SK-MEL-5 (cell line): ENCODE results near the gene PRPF6. TPM values are rescaled to one million over a fixed set of nuclear protein-coding genes. Genes with fewer than 3 reads are reported as not detected.

Experiments
- DNase-seq: peaks from one replicate; pipeline ENCODE4 v3.0.0-alpha.2; 2016; ENCODE audit warnings: low read depth, low spot score
- in situ Hi-C: cut with HindIII; loops from 2 replicates; pipeline ENCODE4 v1.10.0; 2016; ENCODE audit warnings: low sequenced_read_pairs, high pct_unique_total_duplicates, low pct_unique_long_range_greater_than_20kb
- polyA plus RNA-seq, 2 experiments: library from polyadenylated mRNA; depleted of rRNA; stranded (reverse); fragments of >200 nt; gene quantifications; 2 replicates each; pipeline ENCODE4 v1.2.3, GENCODE V29; 2015
- total RNA-seq: library from RNA; depleted of rRNA; stranded (reverse); fragments of >200 nt; shearing (Covaris generic); gene quantifications from 2 replicates; pipeline ENCODE4 v1.2.3, GENCODE V29; 2014; rRNA removed

The PRPF6 gene, protein sequence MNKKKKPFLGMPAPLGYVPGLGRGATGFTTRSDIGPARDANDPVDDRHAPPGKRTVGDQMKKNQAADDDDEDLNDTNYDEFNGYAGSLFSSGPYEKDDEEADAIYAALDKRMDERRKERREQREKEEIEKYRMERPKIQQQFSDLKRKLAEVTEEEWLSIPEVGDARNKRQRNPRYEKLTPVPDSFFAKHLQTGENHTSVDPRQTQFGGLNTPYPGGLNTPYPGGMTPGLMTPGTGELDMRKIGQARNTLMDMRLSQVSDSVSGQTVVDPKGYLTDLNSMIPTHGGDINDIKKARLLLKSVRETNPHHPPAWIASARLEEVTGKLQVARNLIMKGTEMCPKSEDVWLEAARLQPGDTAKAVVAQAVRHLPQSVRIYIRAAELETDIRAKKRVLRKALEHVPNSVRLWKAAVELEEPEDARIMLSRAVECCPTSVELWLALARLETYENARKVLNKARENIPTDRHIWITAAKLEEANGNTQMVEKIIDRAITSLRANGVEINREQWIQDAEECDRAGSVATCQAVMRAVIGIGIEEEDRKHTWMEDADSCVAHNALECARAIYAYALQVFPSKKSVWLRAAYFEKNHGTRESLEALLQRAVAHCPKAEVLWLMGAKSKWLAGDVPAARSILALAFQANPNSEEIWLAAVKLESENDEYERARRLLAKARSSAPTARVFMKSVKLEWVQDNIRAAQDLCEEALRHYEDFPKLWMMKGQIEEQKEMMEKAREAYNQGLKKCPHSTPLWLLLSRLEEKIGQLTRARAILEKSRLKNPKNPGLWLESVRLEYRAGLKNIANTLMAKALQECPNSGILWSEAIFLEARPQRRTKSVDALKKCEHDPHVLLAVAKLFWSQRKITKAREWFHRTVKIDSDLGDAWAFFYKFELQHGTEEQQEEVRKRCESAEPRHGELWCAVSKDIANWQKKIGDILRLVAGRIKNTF
- 63.7 and 71.3 TPM in 2 replicates for total RNA-seq
- polyA plus RNA-seq (2015; cell fraction: cytosol; rRNA removed), result 57.6 and 75.3 TPM in 2 replicates
- 38.8 and 42.9 TPM in 2 replicates for polyA plus RNA-seq (2015; cell fraction: nucleus; rRNA removed)

DNA sequence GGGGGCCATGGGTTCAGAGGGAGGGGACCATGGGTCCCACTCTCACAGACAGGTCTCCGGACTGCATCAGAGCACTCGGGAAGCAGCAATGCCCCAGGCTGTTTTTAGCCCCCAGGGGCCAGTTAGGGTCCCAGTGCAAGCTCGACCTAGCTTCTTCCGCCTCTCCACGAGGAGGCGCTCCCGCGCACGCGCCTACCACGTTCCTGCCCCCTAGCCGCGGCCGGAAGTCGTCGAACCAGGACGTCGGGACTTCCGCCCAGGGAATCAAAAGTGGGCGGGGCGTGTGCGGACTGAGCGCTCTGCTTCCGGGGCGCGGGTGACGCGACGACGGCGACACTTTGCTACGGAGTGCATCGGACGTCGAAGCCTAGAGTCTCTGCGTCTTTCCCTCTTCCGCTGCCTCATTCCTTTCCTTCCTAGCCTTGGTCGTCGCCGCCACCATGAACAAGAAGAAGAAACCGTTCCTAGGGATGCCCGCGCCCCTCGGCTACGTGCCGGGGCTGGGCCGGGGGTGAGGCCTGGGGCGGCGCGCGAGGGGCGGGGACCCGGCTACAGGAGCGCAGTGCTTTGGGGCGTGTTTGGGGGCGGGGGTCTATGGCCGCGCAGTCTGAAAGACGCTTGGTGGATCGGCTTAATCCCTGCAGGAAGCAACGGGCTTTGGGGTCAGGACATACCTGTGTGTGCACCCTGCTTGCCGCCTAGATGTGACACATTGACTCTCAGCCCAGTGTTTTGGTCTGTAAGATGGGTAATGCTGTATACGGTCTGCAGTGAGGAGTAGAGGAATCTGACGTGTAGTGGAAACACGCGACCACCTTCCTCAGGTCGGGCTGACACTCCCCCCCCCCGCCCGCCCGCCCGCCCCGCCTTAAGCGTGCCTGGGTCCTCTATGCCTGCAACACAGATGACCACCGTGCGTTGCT lies at the start of gene PRPF6:
Gene PRPF6, plus strand, starts transcription at position 327 of the 923 bp plus-strand sequence. Its CDS starts 114 bp downstream, at position 441.
- DNase-seq, result peak; percentile 98
- in situ Hi-C loops, result no loop called here

DNA sequence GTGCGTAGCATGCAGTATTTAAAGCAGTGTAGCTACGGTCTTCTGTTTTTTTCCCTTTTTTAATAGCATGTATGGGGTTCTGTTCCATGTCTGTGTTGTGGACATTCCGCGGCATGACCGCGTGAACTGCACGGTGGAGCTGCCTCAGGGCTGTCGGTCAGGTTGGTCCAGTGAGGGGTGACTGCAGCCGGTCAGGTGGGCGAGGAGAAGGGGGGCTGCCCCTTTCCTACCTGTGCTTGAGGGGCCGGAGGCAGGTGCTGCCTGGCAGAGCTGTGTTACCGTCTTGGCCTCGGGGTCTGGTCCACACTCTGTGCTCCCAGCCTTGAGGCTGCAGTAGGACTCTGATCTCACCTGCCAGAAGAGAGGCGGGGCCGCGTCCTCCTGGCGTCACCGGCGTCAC lies 49.2 kb upstream of the PRPF6 start:
- in situ Hi-C loops, result no loop called here
- no peak for DNase-seq

DNA sequence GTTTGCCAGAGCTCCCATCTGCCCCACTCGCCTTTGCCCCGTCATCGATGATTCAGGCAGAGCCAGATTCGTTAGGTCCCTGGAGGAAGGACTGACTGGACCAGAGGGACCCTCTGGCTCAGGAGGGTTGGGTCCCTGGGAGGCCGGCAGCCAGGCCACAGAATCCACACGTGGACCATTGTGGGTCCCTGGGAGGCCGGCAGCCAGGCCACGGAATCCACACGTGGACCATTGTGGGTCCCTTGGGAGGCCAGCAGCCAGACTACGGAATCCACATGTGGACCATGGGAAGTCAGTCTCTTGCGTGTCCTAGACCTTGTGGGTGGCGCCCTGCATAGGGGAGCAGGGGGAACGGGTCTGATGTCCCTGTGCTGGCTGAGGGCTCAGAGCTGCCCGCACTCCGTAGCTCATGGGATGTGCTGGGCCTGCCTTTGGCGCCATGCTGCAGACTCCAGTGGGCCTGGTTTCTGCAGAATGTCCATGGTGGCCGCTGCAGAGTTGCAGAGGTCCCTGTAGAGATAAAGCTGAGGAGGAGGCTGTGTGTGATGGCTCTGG lies 48.2 kb upstream of the PRPF6 start:
- DNase-seq, result no peak
- in situ Hi-C loops, result no loop called here

DNA sequence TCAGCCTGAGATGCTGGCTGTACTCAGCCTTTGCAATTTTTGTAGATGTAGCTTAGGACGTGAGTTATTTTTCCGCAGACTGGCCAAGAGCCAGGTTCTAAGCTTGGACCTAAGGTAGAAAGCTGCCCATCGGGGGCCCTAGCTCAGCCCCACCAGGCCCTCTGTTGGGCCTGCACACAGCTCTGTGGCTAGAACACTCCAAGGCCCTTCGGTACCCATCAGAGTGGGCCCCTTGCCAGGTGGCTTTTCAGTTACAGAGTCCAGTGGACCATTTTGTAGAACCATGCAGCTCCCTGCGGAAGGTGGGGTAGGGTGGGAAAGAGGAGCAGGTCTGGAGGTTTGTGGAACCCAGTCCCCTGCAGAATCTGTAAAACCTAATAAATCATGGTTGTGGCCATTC lies 47.3 kb upstream of the PRPF6 start:
- no peak for DNase-seq
- in situ Hi-C loops, result no loop called here

DNA sequence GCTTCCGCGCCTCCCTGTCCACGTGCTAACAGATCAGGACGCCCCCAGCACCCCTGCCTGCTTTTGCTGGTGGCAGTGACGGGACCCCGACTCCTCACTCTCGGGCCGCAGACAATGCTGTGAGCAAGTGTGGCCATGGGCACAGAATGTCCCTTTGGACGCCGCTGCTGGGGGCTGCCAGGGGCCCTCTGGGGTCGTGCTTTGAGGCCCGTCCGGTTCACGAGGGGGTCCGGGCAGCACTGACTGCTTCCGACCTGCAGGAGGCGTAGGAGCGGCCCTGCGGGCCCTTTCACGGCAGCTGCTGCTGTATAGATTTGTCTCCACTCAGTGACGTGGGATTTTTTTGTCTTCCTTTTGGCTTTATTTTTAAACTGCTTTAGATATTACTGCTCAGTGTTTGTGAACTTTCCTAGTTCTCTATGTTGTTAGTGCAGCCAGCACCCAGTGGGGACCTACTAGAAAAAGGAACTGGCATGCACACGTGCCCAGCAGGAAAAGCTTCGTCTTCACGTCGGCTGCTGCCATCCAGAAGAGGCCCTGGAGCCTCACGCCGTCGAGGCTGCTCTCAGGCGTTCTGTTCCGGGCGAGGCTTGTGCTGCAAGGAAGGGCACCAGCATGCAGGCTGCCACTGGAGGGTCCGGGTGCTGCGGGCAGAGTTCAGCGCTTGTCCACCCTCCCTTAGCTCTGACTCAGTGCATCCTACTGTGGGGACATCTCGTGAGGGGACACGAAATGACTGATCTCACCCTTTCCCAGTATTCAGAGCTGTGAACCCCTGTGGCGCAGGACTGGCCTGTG lies 46.5 kb upstream of the PRPF6 start:
- in situ Hi-C loops, result no loop called here
- DNase-seq, result no peak

DNA sequence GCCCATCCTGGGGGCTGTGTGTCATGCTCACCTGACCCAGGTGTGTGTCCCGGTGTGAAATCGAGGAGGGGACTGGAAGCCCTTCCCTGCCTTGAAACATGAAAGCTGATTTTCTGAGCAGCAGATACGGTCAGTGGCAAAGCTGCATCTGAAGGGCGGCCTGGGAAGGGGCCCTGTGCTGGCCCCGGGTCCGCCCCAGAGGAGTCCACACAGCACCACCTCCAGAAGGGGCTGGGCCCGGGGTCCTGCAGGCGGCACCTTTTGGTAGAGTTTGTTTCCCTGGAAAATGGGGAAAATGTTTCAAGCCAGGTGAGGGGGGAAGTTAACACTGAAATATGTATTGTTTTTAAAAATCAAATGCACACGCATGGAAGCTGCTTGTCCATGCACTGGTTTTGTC lies 45.5 kb upstream of the PRPF6 start:
- no peak for DNase-seq
- in situ Hi-C loops, result no loop called here

DNA sequence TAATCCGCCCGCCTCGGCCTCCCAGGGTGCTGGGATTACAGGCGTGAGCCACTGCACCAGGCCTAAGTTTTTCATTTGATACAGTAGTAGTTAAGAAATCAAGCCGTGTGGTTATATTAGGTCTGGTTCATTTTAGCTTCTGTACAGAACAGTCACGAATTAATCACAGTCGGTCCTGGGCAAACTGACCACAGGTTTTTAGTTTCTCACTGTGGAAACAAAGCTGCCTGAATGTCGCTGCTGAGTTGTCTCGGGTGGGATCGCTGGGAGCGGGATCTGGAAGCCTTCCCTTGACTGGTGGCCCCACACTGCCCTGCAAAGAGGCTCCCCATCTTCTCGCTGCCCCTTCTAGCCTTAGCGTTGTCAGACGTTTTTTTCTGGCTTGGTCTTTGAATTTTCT lies 43.3 kb upstream of the PRPF6 start:
- DNase-seq, result no peak
- in situ Hi-C loops, result no loop called here

DNA sequence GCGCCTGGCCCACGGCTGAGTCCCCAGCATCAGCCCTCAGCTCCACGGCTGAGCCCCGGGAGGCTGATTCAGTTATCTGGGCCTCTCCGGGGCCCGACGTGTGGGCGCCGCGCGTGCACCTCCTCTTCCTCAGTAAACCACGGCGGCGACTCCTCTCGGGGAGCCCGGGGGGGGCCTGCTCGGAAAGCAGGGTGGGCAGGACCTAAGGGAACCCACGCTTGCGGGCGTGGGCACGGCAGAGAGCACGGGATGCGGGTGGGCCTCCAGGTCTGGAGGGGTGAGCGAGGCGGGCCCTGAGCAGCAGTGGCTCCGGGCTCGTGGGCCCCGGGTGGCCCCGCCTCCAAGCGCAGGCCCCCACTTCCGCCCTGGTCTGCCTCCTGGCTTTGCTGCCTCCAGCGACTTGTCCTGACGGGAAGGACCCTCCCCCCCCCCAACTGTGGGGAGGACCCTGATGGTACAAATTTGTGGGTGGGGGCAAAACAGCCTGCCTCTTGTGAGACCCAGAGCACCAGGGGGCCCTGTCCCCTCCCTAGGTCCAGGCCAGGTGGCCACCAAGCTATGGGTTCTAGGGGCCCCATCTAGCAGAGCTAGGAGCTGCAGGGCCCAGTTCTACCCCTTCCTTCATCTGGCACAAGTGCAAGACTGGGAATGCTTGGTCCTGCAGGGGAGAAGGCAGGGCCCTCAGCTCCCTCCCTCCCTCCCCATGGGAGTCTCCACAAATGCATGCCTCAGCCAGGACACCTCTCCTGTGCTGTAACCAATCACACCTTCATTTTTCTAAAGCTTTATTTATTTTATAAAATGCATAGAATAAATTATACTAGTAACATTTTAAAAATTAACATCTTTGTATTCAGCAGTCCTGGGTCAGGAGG lies 41.6 kb upstream of the PRPF6 start:
- no peak for DNase-seq
- in situ Hi-C loops, result no loop called here

DNA sequence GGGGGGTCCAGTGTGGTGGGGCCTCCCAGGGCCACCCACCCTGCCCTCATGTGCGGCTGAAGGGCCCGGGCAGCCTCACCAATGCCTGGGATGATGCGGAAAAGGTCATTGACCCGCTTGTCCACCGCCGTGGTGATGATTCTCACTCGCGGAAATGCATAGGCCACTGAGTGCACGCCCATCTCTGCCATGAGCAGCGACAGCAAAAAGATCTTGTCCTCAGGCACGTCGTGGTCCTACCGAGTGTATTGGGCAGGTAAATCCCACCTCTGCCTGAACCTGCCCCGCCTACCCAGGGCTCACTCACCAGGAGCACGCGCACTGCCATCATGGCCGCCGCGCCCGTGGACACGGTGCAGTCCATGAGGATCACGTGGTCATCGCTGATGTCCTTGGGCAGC lies 40.9 kb upstream of the PRPF6 start:
- in situ Hi-C loops, result no loop called here
- no peak for DNase-seq

DNA sequence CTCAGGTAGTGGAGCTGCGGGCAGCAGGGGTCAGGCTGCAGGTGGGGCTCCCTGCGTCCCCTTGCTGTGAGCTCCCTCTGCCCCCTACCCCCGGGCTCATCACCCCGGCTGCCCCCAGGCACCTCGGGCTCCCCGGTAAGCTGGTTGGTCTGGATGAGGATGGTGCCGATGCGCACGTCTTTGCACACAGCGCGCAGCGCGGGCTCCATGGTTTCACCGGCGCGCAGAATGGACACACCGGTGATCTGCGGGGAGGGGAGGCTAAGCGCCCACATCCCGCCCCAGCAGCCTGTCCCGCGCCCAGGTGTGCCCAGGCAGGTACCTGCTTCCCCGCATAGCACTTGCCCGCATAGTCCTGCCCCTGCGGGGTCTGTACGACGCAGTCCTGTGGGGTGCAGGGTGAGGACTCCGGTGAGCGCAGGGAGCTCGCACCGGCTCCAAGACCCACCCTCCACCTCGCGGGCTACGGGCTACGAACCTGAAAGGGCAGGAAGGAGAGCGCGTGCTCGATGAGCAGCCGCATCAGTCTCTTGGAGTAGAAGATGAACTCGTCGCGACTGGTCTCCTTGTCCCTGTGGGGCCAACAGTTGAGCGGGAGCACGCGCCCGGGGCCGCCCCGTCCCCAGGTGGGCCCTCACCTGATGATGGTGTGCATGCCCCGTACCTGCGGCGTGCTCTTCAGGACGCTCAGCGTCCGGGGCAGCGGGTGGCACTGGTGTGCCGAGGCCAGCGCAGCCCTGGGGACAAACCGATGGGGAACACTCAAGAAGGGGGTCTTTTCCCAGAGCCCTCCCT lies 40.3 kb upstream of the PRPF6 start:
- in situ Hi-C loops, result no loop called here
- no peak for DNase-seq

DNA sequence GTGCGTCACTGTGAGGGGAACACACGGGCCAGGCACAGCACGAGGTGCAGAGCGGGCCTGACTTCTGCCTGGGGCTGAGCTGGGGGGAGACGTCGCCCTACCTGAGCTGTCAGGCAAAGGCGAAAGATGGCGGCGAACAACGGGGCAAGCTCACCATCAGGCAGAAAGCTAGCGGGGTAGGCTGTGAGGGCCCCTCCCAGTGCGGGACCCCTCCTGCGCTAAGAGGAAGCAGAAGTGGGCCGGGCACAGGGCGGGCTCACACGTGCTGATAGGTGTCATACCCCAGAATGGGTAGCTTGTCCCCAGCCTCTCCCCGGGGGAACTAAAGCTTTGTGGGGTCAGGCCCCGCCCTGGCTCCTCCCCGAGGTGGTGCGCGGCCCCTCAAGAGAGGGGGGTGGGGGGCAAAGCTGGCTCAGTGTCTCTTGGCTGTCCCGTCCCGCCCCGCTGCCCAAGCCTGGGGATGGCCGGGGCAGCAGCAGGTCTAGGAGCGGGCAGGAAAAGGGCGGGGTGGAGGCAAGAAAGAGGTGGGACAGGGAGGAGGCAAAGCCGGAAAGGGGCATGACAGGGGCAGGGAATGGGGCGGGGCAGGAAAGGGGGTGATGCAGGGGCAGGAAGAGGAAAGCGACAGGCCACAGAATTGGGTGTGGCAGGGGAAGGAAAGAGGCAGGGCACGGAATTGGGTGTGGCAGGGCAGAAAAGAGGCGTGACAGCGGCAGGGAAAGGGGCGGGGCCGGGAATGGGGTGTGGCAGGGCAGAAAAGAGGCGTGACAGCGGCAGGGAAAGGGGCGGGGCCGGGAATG lies 39.5 kb upstream of the PRPF6 start:
- no peak for DNase-seq
- in situ Hi-C loops, result no loop called here

DNA sequence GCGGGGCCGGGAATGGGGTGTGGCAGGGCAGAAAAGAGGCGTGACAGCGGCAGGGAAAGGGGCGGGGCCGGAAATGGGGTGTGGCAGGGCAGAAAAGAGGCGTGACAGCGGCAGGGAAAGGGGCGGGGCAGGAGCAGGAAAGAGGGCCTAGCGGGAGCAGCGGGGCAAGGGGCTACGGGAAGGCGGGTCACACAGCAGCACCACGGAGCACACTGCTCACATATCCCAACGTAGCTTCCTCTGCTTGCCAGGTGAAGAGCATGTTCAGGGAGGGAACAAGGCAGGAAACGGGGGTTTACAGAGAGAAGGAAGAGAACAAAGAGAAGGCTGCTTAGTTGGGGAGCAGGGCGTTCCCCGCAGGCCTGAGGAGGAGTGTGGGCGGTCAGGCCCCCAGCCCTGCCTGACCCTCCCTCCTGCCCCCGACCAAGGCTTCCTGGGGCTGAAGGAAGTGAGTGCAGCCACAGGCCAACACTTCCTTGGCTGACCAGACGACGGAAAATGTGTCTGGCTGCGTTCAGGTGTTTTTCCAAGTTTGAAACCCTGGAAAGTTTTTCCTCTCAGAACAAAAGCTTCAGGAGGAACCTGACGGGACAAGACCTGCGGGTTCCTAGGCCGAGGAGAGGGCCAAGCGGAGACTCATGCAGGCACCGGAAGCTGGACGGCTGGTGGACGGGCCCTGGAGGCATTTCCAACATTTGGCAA lies 38.5 kb upstream of the PRPF6 start:
- in situ Hi-C loops, result no loop called here
- DNase-seq, result peak; percentile 29

DNA sequence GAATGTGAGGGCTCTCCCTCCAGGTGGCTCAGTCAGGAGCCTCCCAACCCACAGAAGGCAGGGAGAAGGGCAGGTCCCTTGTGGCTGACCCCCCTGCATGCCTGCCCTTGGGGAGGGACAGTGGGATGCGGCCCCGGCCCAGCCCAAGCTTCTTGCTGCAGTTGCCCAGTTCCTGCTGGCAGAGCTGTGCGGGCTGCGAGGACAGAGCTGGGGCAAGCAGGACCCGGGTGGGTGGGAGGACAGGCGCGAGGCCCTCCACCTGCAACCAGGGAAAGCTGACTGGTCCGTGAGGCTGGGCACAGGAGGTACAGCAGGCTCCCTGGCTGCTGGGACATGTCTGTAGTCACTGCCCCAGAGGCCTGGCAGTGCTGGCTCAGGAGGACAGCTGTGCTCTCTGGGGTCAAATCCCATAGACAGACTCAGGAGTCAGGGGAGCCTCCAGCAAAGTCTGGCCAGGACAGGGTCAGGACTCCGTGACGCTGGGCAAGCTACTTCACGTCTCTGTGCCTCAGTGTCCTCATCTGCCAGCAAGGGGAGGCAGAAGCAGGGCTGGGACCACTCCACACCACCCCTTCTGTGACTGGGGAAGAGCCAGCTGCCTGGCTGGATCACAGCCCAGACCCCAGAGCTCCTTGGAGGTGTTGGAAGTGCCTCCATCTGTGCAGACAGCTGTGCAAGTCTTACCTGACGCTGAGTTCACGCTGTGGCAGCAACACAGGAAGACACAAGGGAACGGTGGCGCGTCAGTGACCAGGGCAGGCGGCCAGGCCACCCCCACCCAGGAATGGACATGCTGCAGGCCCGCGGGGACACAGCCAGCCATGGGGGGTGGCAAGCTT lies 37.7 kb upstream of the PRPF6 start:
- no peak for DNase-seq
- in situ Hi-C loops, result no loop called here
